Suppressor macrophage treated with lipopolysaccharide for 1 hour (primary cell): Measurements from ENCODE around the gene PTPRN2.
"Not testable (repeated sequence)": the region's sequence is repeated elsewhere in the genome, so short reads cannot be mapped to it uniquely, and the experiment has no call there.

Experiments used
- DNase-seq, 3 donors: peaks; one replicate each; pipeline ENCODE4 v3.0.0-alpha.2; 2020 to 2022

PTPRN2 gene

DNA sequence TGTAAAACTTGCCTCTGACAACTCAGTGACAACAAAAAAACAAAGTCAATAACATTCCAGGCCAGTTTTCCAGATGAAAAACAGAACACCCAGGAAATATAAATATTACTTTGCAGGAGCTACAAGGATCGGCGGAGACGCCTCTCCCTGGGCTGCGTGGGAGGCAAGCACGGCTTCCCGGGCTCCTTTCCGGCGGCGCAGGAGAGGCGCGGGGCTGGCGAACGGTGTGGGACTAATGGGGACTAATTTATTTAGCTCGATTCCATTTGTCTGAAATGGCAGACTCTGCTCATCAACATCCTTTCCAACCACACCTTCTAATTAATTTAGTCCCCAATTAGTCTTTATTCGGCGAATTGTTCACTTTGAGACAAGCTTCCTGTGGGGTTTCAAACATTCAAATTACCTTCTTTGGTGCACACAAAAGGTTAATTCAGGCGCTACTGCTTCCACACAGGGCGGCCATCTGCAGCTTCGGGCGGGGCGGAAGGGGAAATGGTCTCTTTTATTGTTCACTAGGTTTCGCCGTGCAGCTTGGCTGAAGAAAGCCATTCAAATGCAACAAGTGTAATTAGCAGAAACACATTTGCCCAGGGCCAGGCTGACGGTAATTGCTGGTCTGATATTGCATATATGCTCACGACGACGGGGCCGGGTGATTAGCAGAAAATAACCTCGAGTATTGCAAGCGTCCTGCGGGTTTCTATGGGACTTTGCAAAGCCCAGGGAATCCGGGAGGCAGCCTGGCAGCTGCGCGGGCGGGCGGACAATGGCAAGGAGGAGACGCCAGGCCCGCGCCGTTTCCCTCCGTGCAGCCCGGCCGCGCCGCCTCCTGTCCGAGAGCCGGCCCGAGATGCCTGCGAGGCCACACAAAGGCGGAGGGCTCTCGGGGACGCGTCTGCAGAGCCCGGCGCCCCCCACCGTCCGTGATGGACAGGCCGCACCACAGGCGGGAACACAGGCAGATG, 270.1 kb downstream of the PTPRN2 start:
- DNase-seq: no peak

DNA sequence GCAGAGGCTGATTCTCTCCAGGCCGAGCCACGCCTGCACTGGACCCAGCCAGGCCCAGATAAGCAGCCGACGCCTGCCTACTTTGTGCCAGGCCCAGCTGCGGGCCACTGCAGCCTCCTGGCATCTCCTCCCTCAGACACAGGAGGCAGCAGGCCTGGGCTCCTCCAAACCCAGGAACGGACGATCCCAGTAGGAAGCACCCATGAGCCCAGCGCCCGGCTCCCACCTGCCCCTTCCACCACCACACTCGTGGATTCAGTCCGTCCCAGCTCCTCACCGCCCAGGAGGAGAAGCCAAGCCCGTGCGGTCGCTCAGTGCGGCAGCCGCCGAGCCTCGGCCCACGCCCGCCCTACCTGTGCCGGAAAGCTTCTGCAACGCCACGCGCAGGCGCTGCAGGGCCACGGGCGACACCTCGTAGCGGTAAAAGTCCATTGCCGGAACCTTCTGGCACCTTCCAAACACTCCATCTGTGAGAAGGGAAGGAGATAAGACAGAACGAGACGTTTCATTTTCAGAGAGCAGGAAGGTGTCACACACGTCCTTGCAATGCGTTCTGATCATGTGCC, 271.1 kb downstream of the PTPRN2 start:
- DNase-seq: no peak

DNA sequence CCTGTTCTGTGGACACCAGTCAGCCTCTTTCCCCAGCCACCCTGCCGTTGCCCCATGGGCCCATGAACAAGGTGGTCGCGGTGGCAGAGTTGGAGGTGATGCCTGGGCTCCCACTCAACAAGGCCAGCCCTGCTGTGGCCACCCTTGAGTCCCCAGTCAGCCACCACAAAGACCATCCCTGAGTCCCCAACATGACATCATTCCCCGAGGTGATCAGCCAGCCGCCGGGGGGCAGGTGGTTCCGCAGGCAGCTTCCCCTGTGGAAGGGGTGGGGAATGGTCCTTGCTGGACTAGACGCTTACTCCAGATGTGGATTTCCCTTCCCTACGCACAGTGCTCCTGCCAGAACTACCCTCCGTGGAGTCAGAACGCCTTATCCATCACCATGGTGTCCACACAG, 271.7 kb downstream of the PTPRN2 start:
- no peak for DNase-seq

DNA sequence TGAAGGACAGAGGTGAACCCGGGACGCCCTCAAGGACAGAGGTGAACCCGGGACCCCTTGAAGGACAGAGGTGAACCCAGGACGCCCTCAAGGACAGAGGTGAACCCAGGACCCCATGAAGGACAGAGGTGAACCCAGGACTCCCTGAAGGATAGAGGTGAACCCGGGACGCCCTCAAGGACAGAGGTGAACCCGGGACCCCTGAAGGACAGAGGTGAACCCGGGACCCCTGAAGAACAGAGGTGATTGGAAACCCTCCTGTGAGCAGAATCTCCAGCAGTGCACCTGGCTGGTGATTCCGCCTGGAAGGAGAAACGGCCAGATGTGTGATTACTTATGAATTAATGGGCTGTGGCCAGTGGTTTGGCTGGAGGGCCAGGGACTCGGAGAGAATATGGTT, 272.3 kb downstream of the PTPRN2 start:
- no peak for DNase-seq

DNA sequence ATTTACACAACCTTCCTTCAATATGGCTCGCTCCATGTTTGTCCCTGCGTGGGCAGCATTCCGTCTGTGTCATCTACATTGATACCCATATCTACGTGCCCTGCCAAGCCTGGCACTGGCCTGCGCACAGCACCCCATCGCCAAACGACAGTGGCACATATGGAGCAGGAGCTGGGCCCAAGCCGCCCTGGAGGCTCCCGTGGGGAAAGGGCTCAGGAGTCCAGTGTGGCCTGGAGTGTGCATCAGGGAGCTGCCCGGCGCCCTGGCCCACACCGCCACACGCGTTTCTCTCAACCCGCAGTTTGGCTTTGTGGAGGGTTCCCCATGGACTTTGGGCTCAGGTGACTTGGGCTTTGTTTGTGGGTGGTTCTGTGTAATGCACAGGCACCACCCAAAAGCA, 273.2 kb downstream of the PTPRN2 start:
- DNase-seq: no peak

DNA sequence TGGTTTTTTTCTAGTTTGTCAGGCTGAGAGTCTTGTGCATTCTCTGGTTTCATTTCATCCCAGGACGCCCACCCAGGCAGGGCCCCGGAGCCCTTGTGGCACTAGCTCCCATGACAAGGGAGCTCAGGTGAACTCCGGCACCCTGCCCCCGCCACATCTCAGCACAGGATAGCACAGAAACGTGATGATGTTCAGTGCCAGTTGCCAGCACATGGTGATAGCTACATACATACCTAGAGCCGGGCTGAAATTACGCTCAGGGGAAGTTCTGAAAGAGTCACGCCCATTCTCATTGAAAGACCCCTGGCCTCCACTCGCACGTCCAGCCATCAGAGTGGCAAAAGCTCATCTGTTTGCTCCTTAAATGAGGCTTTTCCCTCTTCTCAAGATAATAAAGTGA, 273.7 kb downstream of the PTPRN2 start:
- no peak for DNase-seq

DNA sequence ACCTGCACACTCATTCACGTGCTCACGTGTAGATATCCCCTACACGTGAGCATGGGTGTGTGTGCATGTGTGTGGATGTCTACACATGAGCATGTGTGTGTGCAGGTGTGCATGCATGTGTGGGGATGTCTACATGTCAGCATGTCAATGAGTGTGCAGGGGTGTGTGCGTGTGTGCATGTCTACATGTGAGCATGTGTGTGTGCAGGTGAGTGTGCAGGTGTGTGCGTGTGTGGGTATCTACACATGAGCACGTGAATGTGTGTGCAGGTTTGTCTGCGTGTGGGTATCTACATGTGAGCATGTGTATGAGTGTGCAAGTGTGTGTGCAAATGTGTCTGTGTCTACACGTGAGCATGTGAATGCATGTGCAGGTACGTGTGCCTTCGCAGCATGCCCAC, 274.8 kb downstream of the PTPRN2 start:
- no peak for DNase-seq

DNA sequence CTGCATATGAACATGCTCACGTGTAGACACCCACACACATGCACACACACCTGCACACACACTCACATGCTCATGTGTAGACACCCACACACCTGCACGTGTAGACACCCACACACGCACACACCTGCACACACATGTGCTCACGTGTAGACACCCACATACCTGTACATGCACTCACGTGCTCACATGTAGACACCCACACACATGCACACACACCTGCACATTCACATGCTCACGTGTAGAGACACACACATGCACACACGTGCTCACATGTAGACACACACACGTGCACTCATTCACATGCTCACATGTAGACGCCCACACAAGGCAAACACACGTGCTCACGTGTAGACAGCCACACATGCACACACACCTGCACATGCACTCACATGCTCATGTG, 275.8 kb downstream of the PTPRN2 start:
- no peak for DNase-seq

DNA sequence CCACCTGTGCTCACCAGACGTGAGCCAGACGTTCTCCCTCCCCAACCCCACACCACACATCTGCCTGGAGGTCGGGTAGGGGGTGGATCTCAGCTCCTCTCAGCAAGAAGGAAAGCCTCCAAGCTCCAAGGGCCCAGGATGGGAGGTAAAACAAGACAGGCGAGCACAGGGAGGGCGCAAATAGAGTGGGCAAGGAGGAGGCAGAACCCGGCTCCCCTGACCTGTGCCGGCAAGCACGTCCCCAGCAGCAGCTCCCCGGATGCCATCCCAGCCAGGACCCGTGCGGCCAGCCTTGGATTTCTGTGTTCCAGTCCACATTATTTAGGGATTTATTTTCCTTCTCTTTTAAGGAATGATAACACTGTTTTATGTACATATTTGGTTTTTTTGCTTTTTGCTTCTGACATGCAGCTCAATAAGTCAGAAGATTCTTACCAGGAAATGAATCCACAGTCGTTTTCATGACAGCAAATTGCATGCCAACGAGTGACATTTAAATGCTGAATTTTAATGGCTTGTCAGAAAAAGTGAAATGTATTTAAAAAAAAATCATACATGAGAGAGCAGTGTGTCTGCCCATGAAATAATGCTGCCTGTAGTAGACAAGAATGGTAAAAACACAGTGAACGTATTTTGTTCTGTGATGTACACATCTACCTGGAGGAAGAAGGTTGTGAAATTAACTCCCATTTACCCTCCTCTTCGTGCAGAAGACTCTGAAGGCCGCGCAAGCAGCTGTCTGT, 276.5 kb downstream of the PTPRN2 start:
- no peak for DNase-seq

DNA sequence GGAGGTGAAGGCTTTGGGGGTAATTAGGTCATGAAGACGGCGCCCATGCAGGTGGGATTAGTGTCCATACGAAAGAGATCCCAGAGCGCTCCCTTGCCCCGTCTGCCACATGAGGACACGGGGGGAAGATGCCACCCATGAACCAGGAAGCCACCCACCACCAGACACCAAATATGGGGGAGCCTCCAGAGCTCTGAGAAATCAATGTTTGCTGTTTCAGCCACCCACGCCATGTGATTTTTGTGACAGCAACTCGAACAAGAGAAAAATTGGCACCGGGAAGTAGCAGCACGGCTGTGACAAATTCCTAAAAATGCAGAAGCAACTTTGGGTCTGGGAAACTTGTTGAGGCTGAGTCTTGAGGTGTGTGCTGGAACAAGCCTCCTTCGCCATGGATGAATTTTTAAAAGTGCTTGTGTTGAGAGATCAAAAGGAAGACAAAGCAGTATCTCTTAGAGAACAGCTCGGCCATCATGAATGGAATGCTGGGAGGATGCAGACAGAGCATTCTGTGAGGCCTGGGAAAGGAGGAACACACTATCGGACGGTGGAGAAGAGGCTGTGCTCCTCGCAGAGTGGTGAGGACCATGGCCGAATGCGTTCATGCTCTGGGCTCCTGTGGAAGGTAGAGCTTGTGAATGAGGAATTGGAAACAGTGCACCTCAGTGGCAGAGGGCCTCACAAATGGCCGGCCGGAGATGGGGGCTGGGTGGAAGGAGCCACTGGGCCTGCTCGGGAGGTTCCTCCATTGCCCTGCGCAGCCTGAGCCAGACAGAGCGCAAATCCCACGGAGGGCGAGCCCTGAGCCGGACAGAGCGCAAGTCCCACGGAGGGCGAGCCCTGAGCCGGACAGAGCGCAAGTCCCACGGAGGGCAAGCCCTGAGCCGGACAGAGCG, 277.5 kb downstream of the PTPRN2 start:
- no peak for DNase-seq

DNA sequence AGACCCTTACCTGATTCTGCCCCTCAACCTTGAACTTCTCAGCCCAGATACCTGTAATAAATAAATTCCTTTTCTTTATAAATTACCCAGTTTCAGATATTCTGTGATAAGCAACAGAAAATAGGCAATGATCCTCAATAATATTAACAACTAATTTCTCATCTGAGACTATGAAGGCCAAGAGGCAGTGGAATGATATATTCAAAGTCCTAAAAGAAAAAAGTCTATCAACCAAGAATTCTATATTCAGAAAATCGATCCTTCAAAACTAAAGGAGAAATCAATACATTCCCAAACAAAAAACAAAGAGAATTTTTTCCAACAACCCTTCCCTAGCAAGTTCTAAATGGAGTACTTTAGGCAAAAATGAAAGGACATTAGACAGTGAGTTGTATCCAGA, 279.6 kb downstream of the PTPRN2 start:
- no peak for DNase-seq

DNA sequence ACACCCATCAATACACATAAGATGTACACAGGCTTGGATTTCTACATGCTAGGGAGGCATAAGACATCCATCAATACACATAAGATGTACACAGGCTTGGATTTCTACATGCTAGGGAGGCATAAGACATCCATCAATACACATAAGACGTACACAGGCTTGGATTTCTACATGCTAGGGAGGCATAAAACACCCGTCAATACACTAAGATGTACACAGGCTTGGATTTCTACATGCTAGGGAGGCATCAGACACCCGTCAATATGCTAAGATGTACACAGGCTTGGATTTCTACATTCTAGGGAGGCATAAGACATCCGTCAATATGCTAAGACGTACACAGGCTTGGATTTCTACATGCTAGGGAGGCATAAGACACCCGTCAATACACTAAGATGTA, 283.6 kb downstream of the PTPRN2 start:
- not testable (repeated sequence) for DNase-seq

DNA sequence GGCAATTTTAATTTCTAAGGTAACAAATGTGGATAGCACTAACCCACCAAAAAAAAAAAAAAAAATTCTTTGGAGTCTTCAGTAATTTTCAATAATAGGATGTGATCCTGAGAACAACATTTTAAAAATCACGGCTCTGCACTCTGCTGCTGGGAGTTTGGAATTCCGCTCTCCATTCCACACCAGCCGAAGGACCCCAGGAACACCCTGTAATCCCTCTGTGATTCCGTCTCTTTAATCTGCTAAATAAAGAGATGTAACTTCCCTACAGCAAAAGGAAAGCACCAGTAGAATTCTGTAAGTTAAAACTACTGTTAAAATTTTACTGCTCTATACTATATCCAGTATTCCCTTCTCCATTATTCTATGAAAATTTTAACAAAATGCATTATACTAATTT, 284.5 kb downstream of the PTPRN2 start:
- no peak for DNase-seq

DNA sequence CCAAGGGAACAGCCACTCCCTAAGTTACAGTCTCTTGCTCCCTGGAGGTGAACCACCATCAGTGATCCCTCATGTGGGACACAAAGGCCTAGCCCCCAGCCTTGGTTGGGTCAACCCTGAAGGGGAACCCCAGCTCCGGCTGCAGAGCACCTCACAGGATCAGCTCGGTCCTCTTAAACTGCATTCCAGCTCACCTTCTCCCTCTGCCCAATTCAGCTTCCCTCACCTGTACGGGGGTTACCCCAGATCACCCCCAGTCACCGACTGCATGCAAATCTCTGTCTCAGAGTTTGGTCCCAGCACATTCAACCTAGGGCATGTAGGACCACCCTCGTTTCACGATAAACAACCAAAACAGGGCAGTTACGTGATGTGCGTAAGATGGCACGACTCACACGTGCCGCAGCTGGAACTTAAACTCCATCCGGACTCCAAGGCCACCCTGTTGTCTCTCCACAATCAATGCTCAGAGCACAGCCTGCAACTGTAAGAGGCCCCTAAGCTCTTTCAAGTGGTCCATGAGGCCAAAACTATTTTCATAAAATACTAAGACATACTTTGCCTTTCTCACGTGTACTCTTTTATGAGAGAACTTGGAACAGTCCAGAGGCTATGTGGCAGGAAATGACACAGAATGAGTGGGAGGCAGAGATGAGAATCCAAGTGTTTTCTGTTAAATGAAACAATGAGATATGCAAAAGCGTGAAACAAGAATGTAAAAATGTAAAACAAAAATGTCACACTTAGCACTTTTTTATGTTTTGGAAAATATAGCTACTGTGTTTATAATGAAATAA, 285.2 kb downstream of the PTPRN2 start:
- DNase-seq: no peak

DNA sequence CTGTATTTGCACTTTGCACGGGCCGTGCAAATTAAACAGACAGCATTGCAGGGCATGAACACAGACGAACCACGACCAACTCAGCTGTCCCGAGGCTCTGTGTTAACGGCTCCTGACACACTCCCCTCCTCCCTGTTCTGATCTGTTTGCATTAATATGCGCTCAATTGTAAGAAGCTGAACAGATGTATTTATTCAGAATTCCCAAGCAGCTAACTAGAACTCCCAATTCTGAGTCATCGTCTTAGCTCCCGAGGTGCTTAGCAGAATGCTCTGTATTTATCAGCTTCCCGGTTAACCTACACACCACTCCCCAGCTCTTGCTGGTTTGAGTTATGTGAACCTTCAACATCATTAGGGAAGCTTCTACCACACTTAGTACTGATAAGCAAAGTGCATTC, 286.4 kb downstream of the PTPRN2 start:
- DNase-seq: no peak

DNA sequence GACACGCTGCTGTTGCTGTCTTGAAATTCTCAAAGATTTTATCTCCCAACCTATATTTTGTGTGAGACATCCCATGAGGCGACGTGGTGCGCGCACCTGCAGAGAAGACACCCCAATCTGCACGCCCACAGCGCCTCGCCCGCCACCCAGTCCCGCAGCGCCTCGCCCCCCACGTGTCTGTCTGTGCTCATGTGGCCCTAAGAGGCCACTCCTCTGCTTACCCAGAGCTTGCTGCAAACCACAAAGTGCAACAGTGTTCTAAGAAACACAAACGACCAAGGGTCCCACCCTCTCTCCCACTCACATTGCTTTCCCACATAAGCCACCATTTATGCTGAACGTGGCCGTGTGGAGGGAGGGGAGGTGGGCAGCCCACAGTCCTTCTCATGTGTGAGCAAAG, 287.2 kb downstream of the PTPRN2 start:
- no peak for DNase-seq

DNA sequence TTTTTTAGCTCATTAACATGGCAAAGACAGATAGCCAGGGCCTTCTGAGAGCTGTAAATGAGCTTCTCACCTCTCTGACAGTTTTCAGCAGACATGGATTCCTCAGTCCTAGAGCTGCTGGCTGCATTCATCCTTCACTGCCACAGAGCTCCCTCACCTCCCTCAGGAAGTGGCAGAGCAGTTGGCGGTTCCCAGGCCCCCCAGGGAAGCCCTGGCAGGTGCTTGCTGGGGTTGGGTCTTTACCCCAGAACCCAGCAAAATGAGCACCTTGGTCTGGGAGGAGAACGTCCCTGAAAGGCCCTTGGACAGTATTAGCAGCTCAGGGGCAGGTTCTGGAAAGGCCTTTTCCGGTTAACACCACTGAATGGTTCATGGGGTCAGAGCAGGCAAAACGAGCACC, 288.0 kb downstream of the PTPRN2 start:
- no peak for DNase-seq

DNA sequence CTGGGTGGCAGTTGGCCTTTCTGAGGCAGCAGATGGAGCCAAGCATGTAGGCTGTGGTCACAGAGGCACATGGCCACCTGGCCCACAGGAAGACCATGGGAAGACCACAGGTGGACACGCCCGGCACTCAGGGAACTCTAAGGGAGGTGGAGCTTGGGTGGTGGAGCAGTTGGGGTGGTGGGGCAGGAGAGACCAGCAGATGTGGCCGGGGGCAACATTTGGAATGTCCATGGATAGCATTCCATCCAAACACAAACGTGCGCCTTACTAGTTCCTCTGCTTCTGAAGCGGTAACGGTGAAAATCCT, 290.9 kb downstream of the PTPRN2 start:
- DNase-seq: no peak

DNA sequence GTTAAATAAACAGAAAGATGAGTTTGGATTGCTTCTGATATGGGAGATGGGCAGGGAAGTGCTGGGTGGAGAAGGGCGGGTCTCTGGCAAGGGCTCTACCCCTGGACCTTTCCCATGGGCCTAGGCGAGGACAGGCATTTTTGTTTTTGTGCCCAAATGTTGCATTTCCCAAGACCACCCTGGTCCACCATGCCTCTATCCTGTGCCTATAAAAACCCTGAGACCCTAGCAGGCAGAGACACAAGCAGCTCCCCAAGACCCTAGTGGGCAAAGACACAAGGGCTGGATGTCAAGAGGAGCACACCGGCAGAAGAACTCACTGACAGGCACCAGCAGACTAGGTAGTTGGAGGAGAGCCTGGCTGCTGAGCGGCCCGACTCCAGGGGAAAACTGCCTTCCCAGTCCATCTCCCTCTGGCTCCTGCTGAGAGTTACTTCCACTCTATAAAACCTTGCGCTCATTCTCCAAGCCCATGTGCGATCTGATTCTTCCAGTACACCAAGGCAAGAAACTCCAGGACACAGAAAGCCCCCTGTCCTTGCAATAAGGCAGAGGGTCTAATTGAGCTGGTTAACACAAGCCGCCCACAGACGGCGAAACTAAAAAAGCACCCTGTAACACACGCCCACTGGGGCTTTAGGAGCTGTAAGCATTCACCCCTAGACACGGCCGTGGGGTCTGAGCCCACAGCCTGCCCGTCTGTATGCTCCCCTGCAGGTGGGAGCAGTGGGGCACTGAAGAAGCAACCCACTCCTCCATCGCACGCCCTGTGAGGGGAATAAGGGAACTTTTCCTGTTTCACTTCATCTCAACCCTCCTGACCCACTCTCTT, 291.4 kb downstream of the PTPRN2 start:
- DNase-seq: no peak

DNA sequence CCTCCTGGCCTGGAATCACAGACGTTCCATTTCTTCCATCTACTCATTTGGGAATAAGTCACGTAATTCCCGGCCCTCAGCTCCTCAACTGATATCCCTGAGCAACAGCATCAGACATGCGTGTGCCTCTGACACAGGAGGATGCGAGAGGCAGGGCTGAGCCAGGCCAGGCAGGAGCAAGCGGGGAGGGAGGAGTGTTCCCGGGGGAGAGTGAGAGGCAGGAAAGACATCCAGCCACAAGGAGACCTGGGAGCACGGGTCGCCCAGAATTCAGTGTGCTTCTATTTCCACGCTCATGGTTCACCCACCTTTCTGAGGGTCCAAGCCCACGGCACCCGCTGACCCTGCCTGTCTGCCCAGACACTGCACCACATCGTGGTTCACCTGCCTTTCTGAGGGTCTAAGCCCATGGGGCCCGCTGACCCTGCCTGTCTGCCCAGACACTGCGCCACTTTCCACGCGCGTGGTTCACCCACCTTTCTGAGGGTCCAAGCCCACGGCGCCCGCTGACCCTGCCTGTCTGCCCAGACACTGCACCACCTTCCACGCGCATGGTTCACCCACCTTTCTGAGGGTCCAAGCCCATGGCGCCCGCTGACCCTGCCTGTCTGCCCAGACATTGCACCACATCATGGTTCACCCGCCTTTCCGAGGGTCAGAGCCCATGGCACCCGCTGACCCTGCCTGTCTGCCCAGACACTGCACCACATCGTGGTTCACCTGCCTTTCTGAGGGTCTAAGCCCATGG, 293.0 kb downstream of the PTPRN2 start:
- not testable (repeated sequence) for DNase-seq
